ENCODE data around the gene FAM72A.
"Not testable (repeated sequence)": the region's sequence is repeated elsewhere in the genome, so short reads cannot be mapped to it uniquely, and the experiment has no call there.

FAM72A gene

DNA sequence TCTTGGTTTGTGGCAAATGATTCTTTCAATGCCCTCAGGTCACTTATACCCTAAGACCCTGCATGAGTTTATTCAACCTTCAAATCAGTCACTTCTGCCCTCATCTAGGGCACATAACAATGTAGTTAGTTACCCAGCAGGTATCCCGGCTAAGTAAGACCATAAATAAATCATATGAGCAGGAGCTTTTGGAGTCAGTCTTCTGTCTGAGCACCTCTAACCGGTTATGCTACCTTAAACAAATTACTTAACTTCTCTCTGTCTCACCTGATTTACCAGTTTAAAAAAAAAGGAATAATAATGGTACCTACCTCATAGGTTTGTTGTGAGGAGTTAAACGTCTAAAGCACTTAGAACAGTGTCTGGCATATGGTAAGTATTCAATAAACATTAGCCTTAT lies 16.9 kb downstream of the FAM72A start:
- not testable (repeated sequence) for H3K36me3 Mint-ChIP-seq; H3K4me3 Mint-ChIP-seq; H3K4me1 Mint-ChIP-seq; DNase-seq (ENCODE audit: low spot score in 2 of 2); H3K27ac Mint-ChIP-seq; ATAC-seq; H3K9me3 Mint-ChIP-seq

DNA sequence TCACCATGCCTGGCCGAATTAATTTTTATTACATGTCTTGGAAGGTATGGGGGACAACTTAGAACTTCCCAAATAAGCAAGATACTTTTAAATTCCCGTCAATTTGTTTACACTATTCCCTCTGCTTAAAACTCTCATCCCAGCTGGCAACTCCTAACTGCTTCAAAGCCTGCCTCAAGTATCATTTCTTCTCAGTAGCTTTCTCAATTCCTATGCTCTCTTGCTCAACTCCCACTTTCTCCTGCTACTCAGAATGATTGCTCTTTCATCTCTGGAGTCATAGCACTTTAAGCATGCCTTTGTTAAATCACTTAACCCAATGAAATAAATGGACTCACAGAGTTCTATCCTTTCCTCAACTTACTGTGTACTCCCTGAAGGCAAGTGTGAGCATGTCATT lies 18.9 kb downstream of the FAM72A start:
- not testable (repeated sequence) for H3K9me3 Mint-ChIP-seq; H3K36me3 Mint-ChIP-seq; ATAC-seq; H3K27ac Mint-ChIP-seq; DNase-seq (ENCODE audit: low spot score in 2 of 2); H3K4me3 Mint-ChIP-seq; H3K4me1 Mint-ChIP-seq

DNA sequence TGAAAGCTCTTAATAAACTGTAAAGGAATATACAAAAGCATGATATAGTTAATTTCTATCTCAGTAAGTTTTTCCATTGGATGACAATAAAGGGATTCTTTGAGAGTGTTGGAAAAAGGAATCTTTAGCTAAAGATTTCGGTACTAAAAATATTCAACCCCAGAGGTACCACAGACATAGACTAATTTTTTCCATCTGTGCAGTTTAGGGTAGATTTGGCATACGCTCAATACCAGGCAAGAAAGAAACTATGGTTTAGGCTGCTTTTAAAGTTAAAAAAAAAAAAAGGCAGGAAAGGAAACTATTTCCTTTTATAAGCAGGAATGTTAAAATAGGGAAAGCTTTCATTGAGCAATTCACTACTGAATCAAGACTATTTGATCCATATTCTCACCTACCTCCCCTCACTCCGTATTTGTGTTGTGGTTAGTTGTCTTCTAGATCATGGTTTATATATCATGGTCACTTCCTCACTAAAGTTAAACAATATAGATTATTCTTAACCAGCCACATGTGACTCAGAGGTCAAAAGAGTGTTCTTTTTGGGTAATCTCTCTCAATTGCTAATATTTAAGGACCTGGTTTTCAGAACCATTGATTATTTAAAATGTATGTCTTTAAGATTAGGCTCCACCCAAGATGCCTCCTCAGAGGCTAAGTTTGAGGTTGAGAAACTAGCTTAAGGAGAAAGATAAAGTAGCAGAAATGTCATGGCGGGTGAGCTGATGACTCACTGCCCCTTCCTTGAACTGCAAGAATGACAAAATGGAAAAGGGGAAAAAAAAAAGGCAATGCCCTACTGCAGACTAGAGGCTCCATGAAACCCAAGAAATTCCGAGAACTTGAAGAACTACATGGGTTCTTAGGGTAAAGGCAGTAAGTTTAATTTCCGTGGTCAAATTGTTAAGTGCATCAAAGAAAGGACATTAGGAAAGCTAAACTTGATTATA lies 20.0 kb downstream of the FAM72A start:
- H3K27ac Mint-ChIP-seq; H3K4me3 Mint-ChIP-seq; DNase-seq (ENCODE audit: low spot score in 2 of 2); H3K9me3 Mint-ChIP-seq; H3K4me1 Mint-ChIP-seq; H3K36me3 Mint-ChIP-seq: not testable (repeated sequence)
- peak; percentile 40 for ATAC-seq

DNA sequence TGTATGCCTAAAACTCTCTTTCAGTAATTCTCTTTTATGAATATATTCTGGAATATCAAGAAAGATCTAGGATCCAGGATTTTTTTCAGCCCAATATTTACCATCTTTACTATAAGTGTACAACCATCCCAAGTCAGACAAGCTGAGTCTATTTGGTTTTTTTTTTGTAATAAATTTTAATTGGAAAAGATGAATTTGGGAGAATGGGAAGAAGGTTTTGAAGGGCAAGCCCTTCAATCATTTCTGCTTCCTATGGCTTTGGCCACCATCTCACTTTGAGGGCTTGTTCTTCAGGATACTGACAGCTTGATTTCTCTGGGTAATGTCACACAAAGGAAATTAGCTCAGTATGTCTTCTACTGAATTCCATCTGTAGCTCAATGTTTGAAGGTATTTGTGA lies 23.0 kb downstream of the FAM72A start:
- H3K4me1 Mint-ChIP-seq; H3K27ac Mint-ChIP-seq; ATAC-seq; H3K4me3 Mint-ChIP-seq; H3K36me3 Mint-ChIP-seq; DNase-seq (ENCODE audit: low spot score in 2 of 2); H3K9me3 Mint-ChIP-seq: not testable (repeated sequence)

DNA sequence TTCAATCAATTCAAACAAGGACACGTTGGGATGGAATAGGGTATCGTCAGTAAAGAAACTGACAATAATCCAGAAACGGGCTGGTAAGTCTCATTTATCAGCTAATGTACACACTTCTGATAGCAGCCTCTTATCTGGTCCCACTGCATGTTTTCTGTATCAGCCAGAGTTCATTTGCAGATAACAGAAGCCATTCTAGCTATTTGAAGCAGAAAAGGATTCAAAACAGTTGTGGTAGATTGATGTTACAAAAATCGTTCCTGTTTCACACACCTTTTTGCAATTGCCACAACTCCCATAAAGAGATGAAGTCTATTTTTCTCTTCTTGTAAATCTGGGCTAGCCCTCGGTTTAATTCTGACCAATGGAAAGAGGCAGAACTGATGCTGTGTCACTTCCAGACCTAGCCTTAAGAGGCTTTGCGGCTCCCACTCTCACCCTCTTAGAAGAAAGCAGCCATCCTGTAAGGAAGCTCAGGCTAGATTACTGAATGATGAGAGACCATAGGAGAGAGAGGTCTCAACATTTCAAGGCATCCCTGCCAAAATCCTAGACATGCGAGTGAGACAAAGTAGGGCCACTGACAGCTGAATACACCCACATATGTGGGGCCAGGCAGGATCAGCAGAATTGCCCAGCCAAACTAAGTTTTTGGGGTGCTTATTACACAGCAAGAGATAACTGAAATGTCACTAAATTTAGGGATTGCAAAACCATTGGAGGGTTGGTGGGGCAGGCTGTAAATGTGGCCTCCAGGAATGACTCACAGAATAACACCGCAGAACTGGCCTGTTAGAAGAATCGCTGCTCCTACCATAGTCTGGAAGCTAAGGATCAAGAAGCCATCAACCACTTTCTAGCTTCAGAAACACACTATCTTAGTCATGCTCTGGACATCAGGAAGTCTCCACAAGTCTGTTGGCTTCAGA lies 24.3 kb downstream of the FAM72A start:
- DNase-seq (ENCODE audit: low spot score in 2 of 2); H3K36me3 Mint-ChIP-seq; ATAC-seq; H3K9me3 Mint-ChIP-seq; H3K4me3 Mint-ChIP-seq; H3K27ac Mint-ChIP-seq; H3K4me1 Mint-ChIP-seq: not testable (repeated sequence)

DNA sequence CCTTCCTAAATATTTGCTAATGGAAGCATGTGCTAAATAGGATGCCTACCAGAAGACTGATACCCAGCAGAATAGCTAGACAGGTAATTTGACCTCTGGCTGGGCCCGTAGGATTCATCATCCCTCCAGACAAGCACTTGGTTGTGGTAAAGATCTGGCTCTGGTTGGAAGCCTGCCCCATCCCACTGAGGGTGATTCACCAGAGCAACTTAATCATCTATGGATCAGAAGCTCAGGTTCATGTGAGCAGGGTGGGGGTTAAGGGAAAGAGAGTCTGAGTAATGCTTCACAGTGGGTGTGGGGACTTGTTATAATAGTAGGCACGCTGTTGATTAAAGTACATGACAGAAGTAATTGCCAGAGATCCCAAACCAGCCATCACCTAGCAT lies 26.5 kb downstream of the FAM72A start:
- H3K4me3 Mint-ChIP-seq; H3K9me3 Mint-ChIP-seq; DNase-seq (ENCODE audit: low spot score in 2 of 2); H3K36me3 Mint-ChIP-seq; H3K27ac Mint-ChIP-seq; H3K4me1 Mint-ChIP-seq: not testable (repeated sequence)
- peak; percentile 67 for ATAC-seq

DNA sequence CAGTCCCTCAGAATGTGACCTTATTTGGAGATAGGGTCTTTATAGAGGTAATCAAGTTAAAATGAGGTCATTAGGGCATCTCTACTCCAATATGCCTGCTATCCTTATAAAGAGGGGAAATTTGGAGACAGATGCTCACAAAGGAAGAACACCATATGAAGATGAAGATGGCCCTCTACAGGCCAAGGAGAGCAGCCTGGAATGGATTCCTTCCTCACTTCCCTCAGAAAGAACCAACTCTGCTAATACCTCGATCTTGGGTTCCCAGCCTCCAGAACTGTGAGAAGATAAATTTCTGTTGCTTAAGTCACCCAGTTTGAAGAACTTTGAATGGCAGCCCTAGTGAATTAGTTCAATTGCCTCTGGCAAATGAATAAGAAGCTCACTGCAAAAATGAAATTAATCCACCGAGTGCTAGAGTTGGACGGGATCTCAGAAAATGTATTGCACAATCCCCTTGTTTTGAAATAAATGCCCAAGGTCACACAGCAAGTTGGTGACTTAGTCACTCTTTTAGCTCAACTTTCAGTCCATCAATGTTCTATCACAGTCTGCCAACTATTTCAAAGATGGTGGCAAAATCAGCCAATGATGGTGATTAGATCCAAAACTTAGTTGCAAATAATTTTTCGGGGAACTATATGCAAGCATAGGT lies 27.1 kb downstream of the FAM72A start:
- not testable (repeated sequence) for H3K36me3 Mint-ChIP-seq; ATAC-seq; H3K9me3 Mint-ChIP-seq; H3K27ac Mint-ChIP-seq; H3K4me1 Mint-ChIP-seq; H3K4me3 Mint-ChIP-seq; DNase-seq (ENCODE audit: low spot score in 2 of 2)

DNA sequence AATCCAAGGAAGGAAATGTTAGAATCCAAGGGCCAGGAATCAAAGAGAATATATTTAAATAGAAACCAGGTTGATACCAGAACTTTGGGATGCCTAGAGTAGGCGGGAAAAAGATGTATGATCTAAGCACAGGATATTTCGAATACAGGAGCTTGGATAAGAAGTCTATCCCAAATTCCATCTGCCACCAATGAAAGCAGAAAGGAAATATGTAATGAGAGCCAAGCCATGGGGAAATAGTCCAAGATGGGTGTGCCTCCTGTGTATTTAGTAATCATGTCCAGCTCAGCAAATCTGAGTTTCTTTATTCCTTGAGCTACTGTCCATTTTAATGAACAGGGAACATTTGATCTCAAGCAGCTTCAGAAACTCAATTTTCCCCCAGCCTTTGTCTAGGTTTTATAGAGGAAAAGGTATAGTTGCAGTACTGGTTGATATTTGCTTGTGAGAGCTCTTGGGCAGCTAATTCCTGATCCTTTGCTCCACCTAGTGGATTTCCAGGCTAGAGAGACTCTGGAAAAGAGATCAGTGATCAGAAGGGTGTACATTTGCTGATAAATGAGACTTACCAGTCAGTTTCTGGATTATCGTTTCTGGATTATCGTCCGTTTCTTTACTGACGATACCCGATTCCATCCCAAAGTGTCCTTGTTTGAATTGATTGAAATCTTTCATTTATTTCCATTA lies 28.3 kb downstream of the FAM72A start:
- not testable (repeated sequence) for H3K27ac Mint-ChIP-seq; H3K9me3 Mint-ChIP-seq; H3K4me3 Mint-ChIP-seq; DNase-seq (ENCODE audit: low spot score in 2 of 2); H3K4me1 Mint-ChIP-seq; ATAC-seq; H3K36me3 Mint-ChIP-seq

DNA sequence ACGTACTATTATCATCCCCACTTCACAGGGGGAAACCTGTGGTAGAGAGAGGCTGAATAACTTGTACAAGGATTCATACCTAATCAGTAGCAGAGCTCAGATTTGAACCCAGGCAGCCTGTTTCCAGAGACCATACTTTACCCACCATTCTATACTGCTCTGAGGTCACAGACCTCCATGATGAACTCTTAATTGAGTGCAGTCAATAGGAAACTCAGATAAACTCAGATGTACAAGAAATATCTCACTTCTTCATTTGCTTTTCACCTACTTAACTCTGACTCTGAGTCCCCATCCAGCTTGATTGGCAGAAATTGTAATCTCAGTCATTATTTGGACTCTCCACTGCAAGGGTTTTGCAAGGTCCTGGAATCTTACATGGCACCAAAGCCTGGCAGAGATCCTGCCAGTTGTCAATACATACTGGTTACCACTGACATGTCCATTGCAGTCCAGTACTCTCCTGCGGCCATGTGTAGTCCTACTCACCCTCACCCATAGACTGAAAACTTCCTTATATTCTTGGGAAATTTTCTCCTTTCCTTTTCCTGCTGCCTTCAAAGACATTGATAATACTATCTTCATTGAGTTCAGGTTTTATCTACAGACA lies 29.4 kb downstream of the FAM72A start:
- H3K4me1 Mint-ChIP-seq; H3K9me3 Mint-ChIP-seq; ATAC-seq; H3K4me3 Mint-ChIP-seq; DNase-seq (ENCODE audit: low spot score in 2 of 2); H3K36me3 Mint-ChIP-seq; H3K27ac Mint-ChIP-seq: not testable (repeated sequence)

DNA sequence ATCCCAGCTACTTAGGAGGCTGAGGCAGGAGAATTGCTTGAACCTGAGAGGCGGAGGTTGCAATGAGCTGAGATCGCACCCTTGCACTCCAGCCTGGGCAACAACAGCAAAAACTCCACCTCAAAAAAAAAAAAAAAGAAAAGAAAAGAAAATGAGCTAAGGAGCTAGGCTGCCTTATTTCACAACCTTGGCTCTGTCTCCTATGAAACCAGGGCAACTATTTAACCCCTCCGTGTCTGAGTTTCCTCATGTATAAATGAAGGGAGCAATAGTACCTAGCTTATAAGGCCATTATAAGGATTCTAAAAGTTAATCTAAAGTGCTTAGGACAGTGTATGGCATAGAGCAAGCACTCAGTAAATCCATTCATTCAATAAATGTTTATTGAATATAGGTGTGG lies 32.8 kb downstream of the FAM72A start:
- H3K4me1 Mint-ChIP-seq, result not testable (repeated sequence)

DNA sequence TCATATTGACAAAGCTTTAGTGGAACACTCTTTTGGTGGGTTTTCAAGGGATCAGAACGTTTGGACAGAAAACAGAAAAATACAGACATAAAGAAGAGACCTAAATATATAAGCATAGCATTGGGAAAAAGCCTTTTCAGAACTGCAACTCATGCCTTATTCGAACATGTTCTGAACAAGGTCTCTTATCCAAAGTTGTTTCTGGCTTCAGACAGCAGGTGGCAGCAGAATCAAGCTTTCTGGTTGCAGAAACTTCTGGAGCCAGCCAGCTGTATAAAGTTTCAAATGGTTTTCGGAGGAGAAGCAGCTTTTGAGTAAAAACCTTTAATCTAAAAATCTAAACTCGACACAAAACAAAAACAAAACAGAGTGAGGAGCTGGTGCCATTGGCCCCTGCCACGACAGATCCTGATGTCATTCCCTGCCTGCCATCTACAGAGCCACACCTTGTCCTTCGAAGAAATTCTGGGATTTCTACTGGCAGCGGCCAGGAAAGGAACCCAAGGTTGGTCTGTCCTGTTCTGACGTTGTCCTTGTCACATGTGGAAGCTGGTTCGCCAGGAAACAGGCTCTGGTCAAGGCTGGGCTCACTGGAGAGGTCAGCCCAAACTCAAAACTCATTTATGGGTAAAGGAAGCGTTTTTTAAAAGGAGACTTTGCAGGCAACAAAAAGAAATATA lies 35.1 kb downstream of the FAM72A start:
- H3K36me3 Mint-ChIP-seq; H3K27ac Mint-ChIP-seq; DNase-seq (ENCODE audit: low spot score in 2 of 2); H3K4me3 Mint-ChIP-seq; H3K4me1 Mint-ChIP-seq; H3K9me3 Mint-ChIP-seq: not testable (repeated sequence)
- ATAC-seq, result peak; percentile 63

More for the DNA sequence above, 32.8 kb downstream of the FAM72A start:
- H3K27ac Mint-ChIP-seq; H3K4me3 Mint-ChIP-seq; DNase-seq (ENCODE audit: low spot score in 2 of 2); H3K36me3 Mint-ChIP-seq; ATAC-seq; H3K9me3 Mint-ChIP-seq: not testable (repeated sequence)

DNA sequence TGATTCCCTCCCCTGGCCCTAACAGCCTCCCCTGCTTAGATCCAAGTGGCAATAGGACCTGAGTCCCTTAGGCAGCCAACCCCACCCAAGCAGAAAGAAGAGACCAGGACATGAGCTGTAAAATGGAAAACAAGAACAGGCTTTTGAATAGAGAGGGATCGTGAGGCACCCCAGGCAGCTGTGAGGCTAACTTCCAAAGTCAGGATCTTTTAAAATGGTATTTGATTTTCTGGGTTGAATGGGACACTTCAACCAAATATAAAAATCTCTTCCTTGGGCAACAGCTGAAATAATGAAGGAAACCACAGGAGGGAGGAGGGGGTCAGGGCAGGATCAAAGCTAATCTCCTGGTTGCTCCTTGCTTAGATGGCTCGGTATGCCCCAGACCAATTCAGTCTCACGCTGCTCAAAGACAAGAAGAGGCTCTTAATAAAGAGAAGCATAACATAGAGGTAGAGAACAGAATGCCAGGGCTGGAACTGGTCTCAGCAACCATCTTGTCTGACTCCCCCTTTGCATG lies 56.8 kb downstream of the FAM72A start:
- DNase-seq (ENCODE audit: low spot score in 2 of 2) (no peak), ATAC-seq (no peak)
- Mint-ChIP-seq H3K4me3 (no peak overlapping the region), H3K36me3 (no peaks in the 10 kb centered on the region), H3K9me3 (no peaks in the 10 kb centered on the region), H3K4me1 (no peaks in the 10 kb centered on the region), H3K27ac (no peak overlapping the region)

DNA sequence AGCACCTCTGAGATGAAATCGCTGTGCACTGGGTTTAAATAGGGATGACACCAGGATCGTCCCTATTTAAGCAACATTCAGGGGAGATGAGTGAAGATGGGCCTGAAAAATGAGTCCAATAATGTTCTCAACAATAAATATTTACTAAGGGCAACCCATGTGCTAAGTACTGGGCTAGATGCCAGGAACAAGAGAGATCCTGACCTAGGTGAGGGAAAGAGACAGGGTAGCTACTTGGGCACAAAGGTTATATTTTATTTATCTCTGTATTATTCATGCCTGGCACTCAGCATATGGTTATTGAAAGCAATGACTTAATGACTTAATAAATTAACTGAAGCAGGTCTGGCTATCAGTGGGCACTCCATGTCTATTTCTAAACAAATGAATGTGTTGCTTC lies 58.0 kb downstream of the FAM72A start:
- no peak for DNase-seq (ENCODE audit: low spot score in 2 of 2)
- ATAC-seq, result no peak
- Mint-ChIP-seq H3K4me3 (no peak overlapping the region), H3K36me3 (no peaks in the 10 kb centered on the region), H3K9me3 (no peaks in the 10 kb centered on the region), H3K4me1 (no peaks in the 10 kb centered on the region), H3K27ac (no peak overlapping the region)

Measured in stimulated activated effector memory CD8-positive, alpha-beta T cell treated with anti-CD3 and anti-CD28 coated beads, Interleukin-12 subunit alpha, Interleukin-12 subunit beta, amount 100 ng/mL, for 72 hours (primary cell).